Epithelial cell of esophagus (primary cell): ENCODE results near the gene SPACA7.

Experiments
- DNase-seq: peaks from one replicate; pipeline ENCODE4 v3.0.0; 2010; ENCODE audit warnings: low read depth
- H3K4me3 ChIP-seq: 2 replicates; pipeline ENCODE4 v1.5.1; 2011; ENCODE audit warnings: mild to moderate bottlenecking, low read length, control low read depth
- CTCF ChIP-seq: IDR thresholded peaks from 2 replicates; pipeline ENCODE4 v1.5.1; 2011; ENCODE audit warnings: low read depth, mild to moderate bottlenecking, low read length, control low read depth, inconsistent platforms; ENCODE audit not compliant: insufficient read depth; ENCODE audit errors: missing control alignments

SPACA7 gene

GRCh38 chr13:112438094-112438493 lies 61.9 kb downstream of the SPACA7 start:
- TF ChIP-seq CTCF = no peak
- H3K4me3 ChIP-seq = no peak overlapping the region
- no peak for DNase-seq

GRCh38 chr13:112438515-112438914 lies 62.4 kb downstream of the SPACA7 start:
- DNase-seq = no peak
- no peak overlapping the region for H3K4me3 ChIP-seq
- TF ChIP-seq CTCF = no peak

GRCh38 chr13:112441226-112441625 lies 65.1 kb downstream of the SPACA7 start:
- TF ChIP-seq CTCF = no peak
- no peak for DNase-seq
- no peak overlapping the region for H3K4me3 ChIP-seq

GRCh38 chr13:112441779-112442310 lies 65.7 kb downstream of the SPACA7 start:
- H3K4me3 ChIP-seq = no peak overlapping the region

GRCh38 chr13:112442483-112443090 lies 66.4 kb downstream of the SPACA7 start:
- peak; percentile 6 for DNase-seq
- no peak for TF ChIP-seq CTCF
- H3K4me3 ChIP-seq = no peak overlapping the region

More at GRCh38 chr13:112441779-112442310, 65.7 kb downstream of the SPACA7 start:
- DNase-seq = no peak
- TF ChIP-seq CTCF = no peak

- no peak for DNase-seq
- peak; percentile 21 for TF ChIP-seq CTCF
- H3K4me3 ChIP-seq = no peak overlapping the region
Measured at GRCh38 chr13:112443191-112443994, 67.2 kb downstream of the SPACA7 start.
